Transverse colon (tissue), 4 donors: ENCODE data around the gene RGMA. TPM values are rescaled to one million over a fixed set of nuclear protein-coding genes. Genes with fewer than 3 reads are reported as not detected.

ENCODE experiments used
- DNase-seq: peaks from one replicate; pipeline ENCODE4 v3.0.0-alpha.2; 2019
- H3K27ac ChIP-seq, 4 donors: fragments of 200-600 bp; sonication (generic); 2 replicates each; pipeline ENCODE4 v1.5.1; 2016 to 2018; ENCODE audit warnings: inconsistent platforms in 4 of 4
- H3K27me3 ChIP-seq: fragments of 200-600 bp; sonication (generic); 2 replicates; pipeline ENCODE4 v1.5.1; 2017; ENCODE audit warnings: inconsistent platforms
- H3K36me3 ChIP-seq, 4 donors: fragments of 200-600 bp; sonication (generic); 2 replicates each; pipeline ENCODE4 v1.5.1; 2017 to 2019; ENCODE audit warnings: inconsistent platforms in 4 of 4
- H3K4me1 ChIP-seq, 4 donors: fragments of 200-600 bp; sonication (generic); 2 replicates each; pipeline ENCODE4 v1.5.1; 2017 to 2020; ENCODE audit warnings: inconsistent platforms in 4 of 4
- H3K4me3 ChIP-seq, 4 donors: fragments of 200-600 bp; sonication (generic); 1 replicate in 1 of 4; 2 replicates in 3 of 4; pipeline versions ENCODE4 v1.5.1 to v1.6.1; 2017 to 2019; ENCODE audit warnings: inconsistent platforms in 4 of 4
- H3K9me3 ChIP-seq, 2 donors: fragments of 200-600 bp; sonication (generic); 2 replicates each; pipeline ENCODE4 v1.5.1; 2017 to 2019; ENCODE audit warnings: inconsistent platforms in 2 of 2
- EP300 ChIP-seq: sonication (generic); formaldehyde crosslinking; IDR thresholded peaks from one replicate; pipeline ENCODE4 v1.6.1; 2017; ENCODE audit warnings: antibody characterized with exemption, low read depth
- POLR2A ChIP-seq: fragments of 450-650 bp; IDR thresholded peaks from one replicate; pipeline ENCODE4 v1.6.1; 2016; ENCODE audit warnings: antibody characterized with exemption, mild to moderate bottlenecking, moderate library complexity
- POLR2AphosphoS5 ChIP-seq, 3 donors: sonication (generic); formaldehyde crosslinking; IDR thresholded peaks; one replicate each; pipeline ENCODE4 v1.6.1; 2016; ENCODE audit warnings: antibody characterized with exemption in 3 of 3
- WGBS, 2 donors: methylation state at CpG; one replicate each; pipeline ENCODE4 v1.1.5; 2018; ENCODE audit warnings: low coverage in 1 of 2; 5-methylcytosine and 5-hydroxymethylcytosine counted together
- in situ Hi-C, 4 donors: fragments of 200-750 bp; cut with MboI; loops; one replicate each; pipeline versions ENCODE4 v1.15.0 to v1.15.1; 2017; ENCODE audit warnings: low sequenced_read_pairs in 3 of 4, low pct_ligation_motif_present in 1 of 4, low pct_unique_long_range_greater_than_20kb in 1 of 4
- intact Hi-C: fragments of 100-400 bp; cut with DNase I; formaldehyde crosslinking; loops from one replicate; pipeline ENCODE4 v1.15.1; 2023; ENCODE audit warnings: low total_unique reads
- total RNA-seq, 4 donors: library from RNA; depleted of rRNA; stranded (reverse); fragments of >200 nt; gene quantifications; one replicate each; pipeline ENCODE4 v1.1.0, GENCODE V29; 2016
- TF ChIP-seq, protein P1 (sequence below), 5 experiments: fragments of 200-600 bp in 3 of 5; fragments of 450-650 bp in 2 of 5; sonication (generic) in 3 of 5; IDR thresholded peaks; 1 replicate in 2 of 5; 2 replicates in 3 of 5; pipeline ENCODE4 v1.5.1; 2016 to 2017; ENCODE audit warnings: antibody characterized with exemption in 5 of 5, inconsistent platforms in 3 of 5, mild to moderate bottlenecking in 2 of 5, moderate library complexity in 1 of 5

Gene RGMA
- total RNA-seq, 4 donors from 2014 or later = 8.6 to 53.3 (median 20.6) TPM

DNA sequence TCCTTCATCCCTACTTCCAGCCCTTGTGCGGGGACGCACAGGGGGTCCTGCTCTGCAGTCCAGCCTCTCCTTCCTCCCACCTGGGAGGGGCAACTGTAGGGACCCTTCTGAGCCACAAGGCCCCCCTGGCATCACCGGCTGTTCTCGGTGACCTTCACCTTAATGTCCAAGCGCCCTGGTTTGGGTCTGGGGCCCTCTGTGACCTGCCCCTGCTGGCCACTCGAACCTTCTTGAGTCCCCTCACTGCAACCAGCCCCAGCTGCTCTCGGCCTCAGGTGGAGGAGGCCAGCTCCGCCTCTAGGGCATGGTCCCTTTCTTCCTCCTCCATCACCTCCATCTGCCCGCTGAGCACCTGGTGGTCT, 57.9 kb downstream of the RGMA start:
- H3K27me3 ChIP-seq = no peaks in the 10 kb centered on the region
- in situ Hi-C loops = loop anchor here in 3 of 4 donors (10.0 to 25.0 kb wide), 2 partner anchors 1081 to 1084 kb away; no protein-coding TSS in a partner anchor
- TF ChIP-seq EP300 = no peak
- no peak for TF ChIP-seq POLR2A
- no peak for TF ChIP-seq POLR2AphosphoS5 (IDR thresholded peaks at IDR 0.05)
- TF ChIP-seq, protein P1, sequence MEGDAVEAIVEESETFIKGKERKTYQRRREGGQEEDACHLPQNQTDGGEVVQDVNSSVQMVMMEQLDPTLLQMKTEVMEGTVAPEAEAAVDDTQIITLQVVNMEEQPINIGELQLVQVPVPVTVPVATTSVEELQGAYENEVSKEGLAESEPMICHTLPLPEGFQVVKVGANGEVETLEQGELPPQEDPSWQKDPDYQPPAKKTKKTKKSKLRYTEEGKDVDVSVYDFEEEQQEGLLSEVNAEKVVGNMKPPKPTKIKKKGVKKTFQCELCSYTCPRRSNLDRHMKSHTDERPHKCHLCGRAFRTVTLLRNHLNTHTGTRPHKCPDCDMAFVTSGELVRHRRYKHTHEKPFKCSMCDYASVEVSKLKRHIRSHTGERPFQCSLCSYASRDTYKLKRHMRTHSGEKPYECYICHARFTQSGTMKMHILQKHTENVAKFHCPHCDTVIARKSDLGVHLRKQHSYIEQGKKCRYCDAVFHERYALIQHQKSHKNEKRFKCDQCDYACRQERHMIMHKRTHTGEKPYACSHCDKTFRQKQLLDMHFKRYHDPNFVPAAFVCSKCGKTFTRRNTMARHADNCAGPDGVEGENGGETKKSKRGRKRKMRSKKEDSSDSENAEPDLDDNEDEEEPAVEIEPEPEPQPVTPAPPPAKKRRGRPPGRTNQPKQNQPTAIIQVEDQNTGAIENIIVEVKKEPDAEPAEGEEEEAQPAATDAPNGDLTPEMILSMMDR (IDR thresholded peaks at IDR 0.05) = no peak
- peaks cover 26 to 48% (median 40%) of the 10 kb centered on the region in 4 donors for H3K4me1 ChIP-seq
- H3K36me3 ChIP-seq = no peaks in the 10 kb centered on the region
- 48 to 77% methylated on average over 7 to 9 of the region's 9 CpGs for WGBS, 2 donors
- intact Hi-C loops = loop anchor here (2.0 to 10.0 kb wide), 4 partner anchors 294 to 1294 kb away; no protein-coding TSS in a partner anchor
- no peak for DNase-seq
- no peak overlapping the region for H3K4me3 ChIP-seq
- no peaks in the 10 kb centered on the region for H3K9me3 ChIP-seq
- H3K27ac ChIP-seq = peak overlapping the region in 1 of 4 donors; percentile 86

DNA sequence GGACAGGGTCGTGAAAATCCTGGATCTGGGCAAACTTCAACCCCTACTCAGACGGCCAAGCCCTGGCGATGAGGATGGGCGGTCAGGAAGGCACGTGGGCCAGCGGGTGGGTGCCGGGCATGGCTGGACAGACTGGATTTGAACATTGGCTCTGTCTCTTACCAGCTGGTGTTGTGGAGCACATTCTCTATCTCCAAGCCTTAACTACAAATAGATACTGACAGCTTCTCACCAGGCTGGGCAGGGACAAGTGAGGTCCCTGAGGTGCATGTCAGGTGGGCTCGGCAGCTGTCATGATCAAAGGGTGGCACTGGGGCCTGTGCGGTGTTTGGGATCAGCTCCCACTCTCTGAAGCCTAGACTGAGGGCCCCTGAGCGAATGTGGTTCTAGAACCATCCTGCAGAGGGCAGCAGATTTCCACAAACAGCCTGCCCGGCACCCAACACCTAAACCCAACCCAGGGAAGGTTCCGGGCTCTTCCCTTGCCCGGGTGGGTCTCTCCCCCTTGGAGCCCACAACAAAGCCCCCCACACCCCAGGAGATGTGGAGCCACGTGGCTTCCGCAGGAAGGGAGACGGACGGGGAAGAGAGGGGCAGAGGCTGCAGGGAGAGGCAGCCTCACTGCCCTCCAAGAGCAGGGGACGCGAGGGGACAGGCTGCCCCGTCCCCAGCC, 58.4 kb downstream of the RGMA start:
- peak; percentile 73 for DNase-seq
- in situ Hi-C loops = loop anchor here in 3 of 4 donors (10.0 to 25.0 kb wide), 2 partner anchors 1082 to 1084 kb away; no protein-coding TSS in a partner anchor
- WGBS, 2 donors = 21% methylated on average over 20 of the region's 20 CpGs; no CpG with 5 or more reads in 1 of the 2 donors

DNA sequence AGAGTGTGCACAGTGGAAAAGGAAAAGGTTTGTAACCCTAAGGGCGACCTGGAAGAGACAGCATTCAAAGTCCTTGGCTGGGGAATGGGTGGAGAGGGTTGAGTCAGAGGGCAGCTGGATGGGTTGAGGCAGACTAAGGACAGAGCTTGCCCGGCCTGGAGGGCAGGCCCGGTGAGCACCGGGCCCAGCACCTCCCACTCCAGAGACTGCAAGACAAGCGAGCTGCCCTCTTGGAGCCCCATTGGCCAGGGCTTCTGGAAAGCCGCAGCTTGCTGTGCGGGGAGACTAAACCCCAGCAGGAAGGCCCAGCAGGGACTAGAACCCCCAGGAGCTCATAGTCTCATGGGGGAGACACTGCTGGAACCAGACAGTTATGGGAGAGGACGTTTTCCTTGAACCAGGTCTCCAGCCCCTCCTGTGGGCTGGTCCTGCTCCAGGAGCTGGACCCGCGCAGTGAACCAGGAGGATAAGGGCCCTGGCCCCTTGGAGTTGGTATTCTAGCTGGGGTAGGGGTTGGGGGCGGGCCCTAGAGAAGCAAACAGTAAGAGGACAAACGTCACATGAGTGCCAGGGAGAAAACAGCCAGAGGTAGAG, 59.1 kb downstream of the RGMA start:
- no peak for DNase-seq
- intact Hi-C loops = loop anchor here (2.0 to 10.0 kb wide), 5 partner anchors 235 to 1295 kb away; no protein-coding TSS in a partner anchor

More for the DNA sequence above, 58.4 kb downstream of the RGMA start:
- intact Hi-C loops = loop anchor here (2.0 to 10.0 kb wide), 4 partner anchors 294 to 1294 kb away; no protein-coding TSS in a partner anchor
- no peaks in the 10 kb centered on the region for H3K27me3 ChIP-seq
- H3K27ac ChIP-seq = peak overlapping the region; percentile 76 to 86 (median 83)
- H3K36me3 ChIP-seq = peaks cover 0 to 4% (median 0%) of the 10 kb centered on the region in 4 donors
- H3K4me3 ChIP-seq = no peak overlapping the region
- TF ChIP-seq EP300 (no peak), POLR2AphosphoS5 (IDR thresholded peaks at IDR 0.05) (no peak), POLR2A (no peak)
- TF ChIP-seq, protein P1 (IDR thresholded peaks at IDR 0.05) = peak; percentile 82 to 90 (median 86)
- peaks cover 26 to 48% (median 40%) of the 10 kb centered on the region in 4 donors for H3K4me1 ChIP-seq
- H3K9me3 ChIP-seq = no peaks in the 10 kb centered on the region

More for the DNA sequence above, 59.1 kb downstream of the RGMA start:
- Histone ChIP-seq H3K4me1 (peaks cover 26 to 48% (median 40%) of the 10 kb centered on the region in 4 donors), H3K27me3 (no peaks in the 10 kb centered on the region), H3K4me3 (no peak overlapping the region), H3K27ac (peak overlapping the region; percentile 76 to 86 (median 83)), H3K36me3 (peaks cover 0 to 10% (median 0%) of the 10 kb centered on the region in 4 donors), H3K9me3 (no peaks in the 10 kb centered on the region)
- TF ChIP-seq POLR2A (no peak), EP300 (no peak), POLR2AphosphoS5 (IDR thresholded peaks at IDR 0.05) (no peak)
- TF ChIP-seq, protein P1 (IDR thresholded peaks at IDR 0.05) = no peak
- in situ Hi-C loops = loop anchor here (10.0 to 25.0 kb wide), 3 partner anchors 1082 to 1095 kb away; no protein-coding TSS in a partner anchor
- WGBS, 2 donors = 63% methylated on average over 12 of the region's 12 CpGs; no CpG with 5 or more reads in 1 of the 2 donors
